GM21447 (cell line): ENCODE data around the gene EML6.
"Not testable (repeated sequence)": the region's sequence is repeated elsewhere in the genome, so short reads cannot be mapped to it uniquely, and the experiment has no call there.

Source experiments
- ATAC-seq: cut with Tn5 transposase; IDR thresholded peaks from one replicate; pipeline ENCODE4 v1.9.1; 2021; ENCODE audit not compliant: unreplicated experiment

EML6 gene

DNA sequence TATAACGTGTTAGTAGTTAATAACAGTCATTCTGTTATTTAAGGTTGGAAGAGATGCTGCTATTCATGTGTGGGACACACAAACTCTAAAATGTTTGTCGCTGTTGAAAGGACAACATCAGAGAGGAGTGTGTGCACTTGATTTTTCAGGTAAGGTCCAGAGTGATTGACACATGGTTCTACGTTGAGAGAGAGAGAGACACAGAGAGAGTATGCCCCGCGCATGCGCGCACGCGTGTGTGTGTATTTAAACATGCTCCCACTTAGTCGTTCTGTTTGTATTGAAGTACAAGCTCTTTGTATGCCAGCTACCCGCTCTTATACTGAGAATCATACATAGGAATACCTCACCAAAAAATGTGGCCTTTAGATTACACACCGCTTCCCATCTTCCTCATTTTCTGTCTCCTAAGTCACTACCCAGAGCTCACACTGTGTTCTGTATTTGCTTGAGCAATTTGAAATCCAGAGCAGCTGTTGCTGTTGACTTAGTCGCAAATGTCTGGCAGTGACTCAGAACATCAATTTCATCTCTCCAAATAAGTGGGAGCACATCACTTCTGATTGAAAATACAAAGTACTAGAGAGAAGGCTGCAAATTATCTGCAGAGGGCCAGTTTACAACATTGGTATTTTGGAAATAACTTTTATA lies 148.1 kb downstream of the EML6 start:
- no peak for ATAC-seq

GRCh38 chr2:54872780-54873179 lies 149.3 kb downstream of the EML6 start:
- ATAC-seq = no peak

DNA sequence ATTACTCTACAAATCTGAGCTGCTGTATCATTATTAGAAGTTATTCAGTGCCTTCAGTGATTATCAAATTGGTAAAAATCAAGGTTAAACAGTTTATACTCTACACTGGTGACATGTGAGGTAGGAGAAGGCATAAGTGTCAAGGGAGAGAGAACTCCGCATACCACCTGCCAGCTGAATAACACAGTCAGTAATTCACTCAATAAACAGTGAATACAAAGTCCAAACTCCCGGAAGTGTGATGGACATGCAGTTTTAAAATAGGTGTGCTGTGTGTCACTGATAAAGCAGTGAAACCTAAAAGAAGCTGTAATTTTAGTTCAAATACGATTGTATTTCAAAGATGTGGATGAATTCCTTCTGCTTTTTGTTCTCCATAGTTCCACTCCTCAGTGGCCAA lies 149.8 kb downstream of the EML6 start:
- ATAC-seq = not testable (repeated sequence)

- no peak for ATAC-seq
These were observed 153.3 kb downstream of the EML6 start for GRCh38 chr2:54876764-54877163.

DNA sequence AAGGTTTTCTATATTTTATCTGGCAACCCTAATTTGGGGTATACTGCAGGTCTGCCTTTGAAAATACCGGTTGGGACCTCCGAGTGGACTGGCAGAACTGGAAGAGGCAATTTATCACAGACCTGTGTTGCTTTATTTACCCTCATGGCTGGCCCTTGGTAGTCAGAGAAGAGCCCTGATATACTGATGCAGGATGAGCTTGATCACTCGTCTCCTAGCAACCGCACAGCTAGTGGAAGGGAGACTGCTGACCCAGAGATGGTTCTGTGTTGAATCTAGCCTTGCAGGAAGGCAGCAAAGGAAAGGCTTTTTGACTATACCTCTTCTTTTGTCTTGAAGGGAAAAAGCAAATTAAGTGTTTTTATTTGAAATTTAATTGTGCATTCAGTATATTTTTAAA lies 154.7 kb downstream of the EML6 start:
- ATAC-seq = no peak

DNA sequence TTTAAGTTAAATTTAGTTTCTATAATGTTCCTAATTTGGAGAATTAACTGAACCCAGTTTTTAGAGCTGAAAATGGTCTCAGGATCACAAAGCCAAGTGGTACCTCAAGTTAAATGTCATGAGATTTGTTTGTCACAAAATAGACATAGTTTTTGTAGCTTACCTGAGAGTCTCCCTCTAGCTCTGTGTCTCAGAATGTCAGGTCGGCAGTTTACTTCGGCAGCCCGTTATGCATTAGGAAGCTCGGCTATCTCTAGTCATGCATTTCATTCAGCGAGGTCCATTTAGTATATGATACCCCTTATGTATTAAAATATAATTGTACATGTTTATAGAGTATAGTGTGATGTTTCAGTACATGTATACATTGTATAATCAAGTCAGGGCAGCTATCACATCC lies 155.6 kb downstream of the EML6 start:
- no peak for ATAC-seq

DNA sequence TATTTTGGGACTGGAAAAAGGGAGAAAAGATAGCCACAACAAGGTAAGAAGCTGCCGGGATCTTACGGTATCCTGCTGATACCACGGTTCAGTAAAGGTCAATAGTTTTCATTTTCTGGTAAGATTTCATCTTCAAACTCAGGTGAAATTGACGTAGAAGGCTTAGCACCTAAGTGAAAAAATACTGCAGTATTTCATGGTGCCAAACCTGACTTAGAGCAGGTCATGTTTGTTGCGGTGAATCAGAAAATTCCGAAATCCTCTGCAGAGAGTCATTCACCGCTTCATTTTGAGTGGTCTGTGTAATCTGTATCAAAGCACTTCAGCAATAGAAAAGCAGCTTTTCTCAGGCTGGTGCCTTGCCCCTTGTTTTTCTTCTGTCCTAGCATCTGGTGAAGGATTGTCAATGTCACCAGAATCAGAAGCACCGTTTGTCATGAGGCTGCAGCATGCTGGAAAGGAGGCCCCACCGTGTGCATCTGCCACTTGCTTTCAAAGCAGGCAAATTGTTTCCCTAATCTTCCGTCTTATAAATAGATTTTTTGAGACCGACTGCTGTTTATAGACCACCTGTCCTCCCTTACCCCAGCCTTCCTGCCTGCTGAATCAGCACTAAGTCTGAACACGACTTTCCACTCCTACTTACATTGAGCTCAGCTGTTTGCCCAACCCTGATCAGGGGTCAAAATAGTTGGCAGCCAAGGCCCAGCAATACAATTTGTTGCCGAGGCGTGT lies 156.3 kb downstream of the EML6 start:
- no peak for ATAC-seq

GRCh38 chr2:54880428-54880827 lies 157.0 kb downstream of the EML6 start:
- ATAC-seq = no peak

DNA sequence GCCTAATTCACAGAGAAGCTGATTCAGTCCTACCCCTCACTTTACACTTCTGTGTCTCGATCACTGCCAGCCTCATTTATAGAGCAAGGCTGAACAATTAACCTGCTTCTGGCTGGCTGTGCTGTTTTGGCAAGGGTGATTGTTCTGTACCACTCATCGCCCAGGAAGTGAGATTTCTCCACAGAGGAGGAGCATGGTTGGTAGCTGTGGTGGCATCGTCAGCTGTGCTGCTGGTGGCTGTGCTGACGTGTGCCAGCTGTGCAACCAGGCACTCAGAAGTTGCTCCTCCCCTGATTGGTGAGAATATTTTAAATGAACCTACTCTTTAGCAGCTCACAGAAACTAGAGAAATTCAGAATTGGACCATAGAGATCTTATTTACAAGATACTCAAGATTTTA lies 158.3 kb downstream of the EML6 start:
- no peak for ATAC-seq

DNA sequence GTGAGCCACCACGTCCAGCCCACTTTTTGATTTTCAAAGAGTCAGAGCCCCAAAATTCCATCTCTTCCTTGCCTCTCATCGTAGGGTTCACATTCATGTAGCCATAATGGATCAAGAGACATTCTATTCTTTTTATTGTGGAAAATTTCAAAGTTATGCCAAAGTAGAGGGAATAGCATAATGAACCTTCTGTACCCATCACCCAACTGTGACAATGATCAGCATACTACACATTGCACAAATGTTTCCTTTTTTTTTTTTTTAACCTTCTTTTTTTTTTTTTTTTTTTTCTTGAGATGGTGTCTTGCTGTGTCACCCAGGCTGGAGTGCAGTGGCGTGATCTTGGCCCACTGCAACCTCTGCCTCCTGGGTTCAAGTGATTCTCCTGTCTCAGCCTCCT lies 162.4 kb downstream of the EML6 start:
- no peak for ATAC-seq

- ATAC-seq = no peak
These were observed 164.5 kb downstream of the EML6 start for GRCh38 chr2:54887850-54888545.

GRCh38 chr2:54889053-54889452 lies 165.6 kb downstream of the EML6 start:
- no peak for ATAC-seq

DNA sequence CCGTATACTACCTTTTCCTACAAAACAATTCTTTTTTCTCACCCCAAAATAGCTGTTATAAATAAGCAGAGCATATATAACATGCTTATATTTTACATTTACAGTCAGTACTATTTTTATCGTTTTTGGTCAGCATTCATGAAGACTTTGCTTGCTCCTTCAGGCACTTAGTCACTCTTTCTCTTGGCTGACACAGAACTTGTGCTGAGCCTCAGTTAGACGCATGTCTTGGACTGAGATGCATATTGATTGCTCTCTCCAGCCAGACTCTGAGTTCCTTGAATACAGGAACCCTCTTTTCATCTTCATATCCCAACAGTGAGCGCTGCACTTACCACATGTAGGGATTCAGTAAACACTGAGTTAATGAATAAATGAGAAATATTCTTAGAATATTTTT lies 168.4 kb downstream of the EML6 start:
- ATAC-seq = no peak

DNA sequence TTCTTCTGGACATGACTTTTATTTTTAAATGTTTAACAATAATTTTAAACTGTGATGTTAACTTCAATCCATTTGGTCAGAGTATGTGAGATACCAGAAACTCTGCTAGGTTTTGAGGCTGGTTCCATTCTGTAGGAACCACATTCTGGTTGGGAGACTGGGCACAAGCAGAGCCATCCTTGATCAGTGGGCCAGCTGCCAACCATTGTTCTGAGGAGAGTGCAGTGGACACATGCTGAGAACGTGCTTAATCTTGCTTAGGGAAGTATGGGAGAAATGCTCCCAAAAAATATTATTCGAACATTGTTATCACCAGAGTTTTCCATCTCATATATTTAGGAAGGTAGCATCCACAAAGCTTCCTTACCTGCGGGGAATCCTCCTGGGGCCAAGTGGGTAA lies 171.0 kb downstream of the EML6 start:
- no peak for ATAC-seq

- no peak for ATAC-seq
These were observed 172.3 kb downstream of the EML6 start for GRCh38 chr2:54895730-54896129.

- ATAC-seq = no peak
These were observed 174.2 kb downstream of the EML6 start for GRCh38 chr2:54897420-54898310.

DNA sequence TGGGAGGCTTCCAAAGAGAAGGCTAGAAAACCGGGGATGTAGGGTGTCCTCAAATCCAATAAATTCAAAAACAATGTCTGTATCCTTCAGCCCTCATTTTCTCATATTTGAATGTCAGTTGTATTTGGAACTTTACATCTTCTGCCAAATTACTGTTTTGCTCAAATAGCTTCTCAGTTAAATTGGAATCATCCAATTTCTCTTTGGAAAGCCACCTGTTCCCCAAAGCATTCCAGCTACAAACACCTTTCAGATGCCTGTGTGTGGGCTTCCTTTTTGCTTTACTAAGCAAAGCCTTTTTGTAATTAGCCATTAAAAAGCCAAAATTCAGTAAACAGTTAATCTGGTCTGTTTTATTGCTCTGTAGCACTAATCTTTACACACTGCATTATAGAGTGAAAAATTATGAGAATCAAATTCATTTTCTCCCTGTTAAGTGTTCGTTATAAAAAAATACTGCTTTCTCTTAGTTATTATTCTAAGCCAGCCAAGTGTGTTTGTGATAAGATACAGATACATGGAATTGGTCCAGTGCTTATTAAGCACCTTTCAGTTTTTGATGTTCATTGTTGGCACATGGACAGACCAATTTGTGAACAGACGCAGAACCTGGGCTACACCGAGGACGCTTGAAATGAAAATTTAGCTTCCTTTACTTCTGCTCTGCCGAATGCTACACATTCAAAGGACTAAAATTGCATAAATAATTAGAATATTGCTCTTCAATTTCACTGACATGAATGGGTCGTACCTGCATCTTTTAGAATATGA lies 175.2 kb downstream of the EML6 start:
- no peak for ATAC-seq

DNA sequence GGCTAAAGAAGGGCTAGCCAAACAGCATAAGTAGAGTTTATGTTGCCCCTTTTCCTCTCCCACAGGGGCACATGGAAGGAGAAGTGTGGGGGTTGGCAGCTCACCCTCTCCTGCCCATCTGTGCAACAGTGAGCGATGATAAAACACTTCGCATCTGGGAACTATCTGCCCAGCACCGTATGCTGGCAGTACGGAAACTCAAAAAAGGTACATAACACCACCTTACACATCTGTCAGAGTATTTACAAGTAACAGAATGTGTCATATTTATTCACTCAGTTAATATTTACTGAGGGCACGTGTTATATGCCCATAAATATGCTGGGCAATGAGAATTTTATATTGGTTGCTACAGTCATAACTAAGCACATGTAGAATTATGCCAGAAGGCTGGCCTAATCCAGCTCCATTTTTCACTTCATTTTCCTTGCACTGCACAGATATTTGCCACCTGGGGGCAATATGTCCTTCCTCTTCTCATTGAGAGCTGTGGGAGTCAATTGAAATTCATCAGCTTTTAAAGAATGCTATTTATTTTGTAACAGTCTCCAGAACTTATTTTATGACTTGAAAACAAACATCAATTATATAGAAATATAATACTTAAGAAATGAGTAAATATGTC lies 176.2 kb downstream of the EML6 start:
- ATAC-seq = no peak

- ATAC-seq = no peak
These were observed 177.9 kb downstream of the EML6 start for GRCh38 chr2:54901224-54901986.
